ENCODE measurements around the gene AP3D1.

GRCh38 chr19:2160379-2160778 is 9.0 kb upstream of the AP3D1 start:
- TF ChIP-seq CTCF (IDR thresholded peaks at IDR 0.05; ENCODE audit: low read depth, low read length) (no peak), EZH2phosphoT487 (IDR thresholded peaks at IDR 0.05; ENCODE audit: low read depth) (no peak)

Measured in OCI-LY3 (cell line).